Measurements from ENCODE around the gene AFTPH.

AFTPH gene

GRCh38 chr2:64632835-64633819 lies 109.0 kb downstream of the AFTPH start:
- no peak for DNase-seq (ENCODE audit: low read depth)

DNA sequence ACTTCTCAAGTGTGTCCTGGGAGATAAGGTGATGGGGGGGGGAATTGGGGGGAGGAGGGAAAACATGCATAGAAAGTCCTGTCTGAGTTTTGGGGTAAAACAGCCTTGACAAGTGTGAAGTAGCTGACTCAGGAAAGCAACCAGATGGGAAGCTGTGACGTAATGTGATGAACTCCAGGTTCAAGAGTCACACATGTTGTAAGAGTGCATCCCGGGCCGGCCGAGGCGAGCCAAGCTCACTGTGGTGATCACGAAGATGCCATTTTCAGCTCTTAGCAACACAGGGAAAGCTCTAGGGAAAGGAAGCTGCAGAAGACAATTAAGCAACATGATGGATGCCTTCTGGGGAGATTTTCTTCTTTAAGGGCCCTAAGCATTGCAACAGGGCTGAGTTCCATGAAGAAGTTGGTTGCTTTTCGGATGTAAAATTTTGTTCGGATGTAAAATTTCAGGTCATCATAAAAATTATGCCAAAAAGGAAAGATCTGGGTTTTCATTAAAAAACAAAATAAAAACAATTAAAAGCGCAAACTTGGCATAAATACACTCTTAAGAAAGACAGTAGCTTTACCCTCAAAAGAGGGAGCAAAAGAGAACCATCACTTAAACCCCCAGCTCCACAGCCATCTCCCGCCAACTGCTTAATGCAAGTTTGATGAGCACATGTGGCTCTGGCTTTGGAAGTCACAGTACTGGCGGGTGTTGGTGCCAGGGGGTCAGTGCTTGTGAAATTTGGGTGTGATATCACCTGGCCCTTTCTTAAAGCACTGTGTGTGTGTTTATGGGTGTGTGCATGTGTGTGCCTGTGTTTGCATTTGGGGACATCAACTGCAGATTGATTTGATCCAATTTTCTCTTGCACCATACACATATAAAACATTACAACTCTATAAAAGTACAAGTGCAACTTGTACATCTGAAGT lies 110.5 kb downstream of the AFTPH start:
- DNase-seq (ENCODE audit: low read depth), result no peak

GRCh38 chr2:64635976-64636911 lies 112.1 kb downstream of the AFTPH start:
- DNase-seq (ENCODE audit: low read depth), result no peak

DNA sequence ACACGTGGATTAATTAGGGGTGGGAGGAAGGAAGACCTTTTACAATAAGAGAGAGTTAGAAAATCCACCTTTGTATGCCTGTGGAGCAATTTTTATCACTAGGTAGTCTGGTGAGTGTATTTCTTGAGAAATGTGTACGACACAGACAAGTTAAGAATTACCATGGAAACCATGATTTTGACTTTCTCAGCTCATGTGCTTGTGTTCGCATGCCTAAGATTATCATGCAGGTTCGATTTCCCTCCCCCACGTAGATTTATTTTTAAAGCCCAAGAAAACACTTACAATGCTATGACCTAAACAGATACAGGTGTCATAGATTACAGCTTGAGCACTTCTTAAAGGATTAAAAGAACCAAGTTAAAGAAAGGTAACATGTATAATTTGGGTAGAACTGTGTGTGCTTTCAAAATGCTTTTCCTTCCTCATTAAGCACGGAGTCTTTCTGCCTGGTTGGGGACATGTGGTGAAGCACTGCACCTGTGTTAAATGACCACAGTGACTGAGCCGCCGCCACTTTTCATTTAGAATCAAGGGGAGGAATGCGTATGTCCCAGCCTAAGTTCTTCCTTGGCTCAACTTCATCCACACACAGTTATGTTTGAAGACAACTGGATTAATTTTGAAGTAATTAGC lies 113.0 kb downstream of the AFTPH start:
- DNase-seq (ENCODE audit: low read depth), result no peak

- DNase-seq (ENCODE audit: low read depth), result no peak
Measured at GRCh38 chr2:64637931-64638330, 113.8 kb downstream of the AFTPH start.

DNA sequence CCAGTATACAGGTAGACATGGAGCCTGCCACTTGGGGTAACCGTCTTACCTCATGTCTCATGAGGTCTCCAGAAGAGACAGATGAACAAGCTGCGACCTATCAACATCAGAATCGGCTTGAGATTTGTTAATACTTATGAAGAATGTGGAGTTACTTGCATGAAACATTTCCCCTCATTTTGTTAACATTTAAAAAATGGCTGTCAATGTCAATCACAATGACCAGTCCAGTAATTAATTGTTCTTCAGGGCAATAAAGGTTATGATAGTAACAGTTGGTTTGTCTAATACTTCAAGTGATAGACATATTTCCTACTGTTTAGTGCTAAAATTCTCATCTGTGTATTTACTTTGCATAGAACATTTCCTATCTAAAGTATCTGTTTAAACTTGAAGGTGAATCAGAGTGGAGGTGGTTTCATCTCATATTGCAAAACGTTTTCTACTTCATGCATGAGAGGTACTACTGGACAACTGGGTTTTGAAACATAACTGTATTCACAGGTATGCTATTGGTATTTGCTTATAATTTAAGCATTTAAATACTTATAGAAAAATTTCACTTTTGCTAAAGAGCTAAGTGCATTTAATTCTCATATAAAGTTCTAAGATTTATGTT lies 114.5 kb downstream of the AFTPH start:
- no peak for DNase-seq (ENCODE audit: low read depth)

DNA sequence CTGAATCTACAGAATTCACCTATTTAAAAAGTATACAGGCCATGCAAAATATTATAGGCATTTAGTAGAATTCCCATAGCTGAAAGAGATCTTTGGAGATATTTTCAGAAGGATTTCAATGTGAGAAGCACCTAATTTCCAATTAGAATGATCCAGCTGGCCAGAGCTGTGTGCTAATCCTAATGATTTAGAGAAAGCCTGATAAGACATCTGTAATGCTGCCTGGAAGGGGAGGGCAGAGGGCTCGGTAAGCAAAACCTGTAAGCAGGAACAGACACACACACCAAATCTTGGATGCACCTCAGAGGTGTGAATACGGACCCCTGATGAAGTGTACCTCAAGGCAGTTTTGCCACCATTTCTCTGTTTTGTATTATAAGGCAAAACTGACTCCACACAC lies 115.6 kb downstream of the AFTPH start:
- no peak for DNase-seq (ENCODE audit: low read depth)

- DNase-seq (ENCODE audit: low read depth), result no peak
Measured at GRCh38 chr2:64640153-64641044, 116.3 kb downstream of the AFTPH start.

DNA sequence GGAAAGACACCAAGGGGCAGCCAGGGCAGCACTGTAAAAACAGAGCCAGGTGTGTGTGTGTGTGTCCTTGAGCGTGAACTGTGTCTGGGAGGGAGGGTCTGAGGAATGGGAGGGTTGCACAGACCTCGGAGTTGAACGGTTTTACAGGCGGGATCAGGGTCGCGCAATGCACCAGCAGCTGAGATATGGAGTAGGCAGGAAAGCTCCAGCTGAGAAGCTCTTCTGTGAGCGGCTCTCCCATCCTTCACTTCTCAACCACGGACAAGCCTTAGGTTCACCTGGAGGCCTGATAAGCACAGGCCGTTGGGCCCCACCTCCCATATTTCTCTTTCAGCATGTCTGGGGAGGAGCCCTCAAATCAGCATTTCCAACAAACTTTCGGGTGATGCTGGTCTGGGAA lies 117.5 kb downstream of the AFTPH start:
- no peak for DNase-seq (ENCODE audit: low read depth)

Data from stimulated activated CD8-positive, alpha-beta memory T cell treated with anti-CD3 and anti-CD28 coated beads, Interleukin-4, amount 100 ng/mL, for 24 hours (primary cell).